Transverse colon (tissue), 4 donors: ENCODE results near the gene MUC6. TPM values are rescaled to one million over a fixed set of nuclear protein-coding genes. Genes with fewer than 3 reads are reported as not detected.

ENCODE experiments used
- DNase-seq: peaks from one replicate; pipeline ENCODE4 v3.0.0-alpha.2; 2019
- H3K27ac ChIP-seq, 4 donors: fragments of 200-600 bp; sonication (generic); 2 replicates each; pipeline ENCODE4 v1.5.1; 2016 to 2018; ENCODE audit warnings: inconsistent platforms in 4 of 4
- H3K27me3 ChIP-seq: fragments of 200-600 bp; sonication (generic); 2 replicates; pipeline ENCODE4 v1.5.1; 2017; ENCODE audit warnings: inconsistent platforms
- H3K36me3 ChIP-seq, 4 donors: fragments of 200-600 bp; sonication (generic); 2 replicates each; pipeline ENCODE4 v1.5.1; 2017 to 2019; ENCODE audit warnings: inconsistent platforms in 4 of 4
- H3K4me1 ChIP-seq, 4 donors: fragments of 200-600 bp; sonication (generic); 2 replicates each; pipeline ENCODE4 v1.5.1; 2017 to 2020; ENCODE audit warnings: inconsistent platforms in 4 of 4
- H3K4me3 ChIP-seq, 4 donors: fragments of 200-600 bp; sonication (generic); 1 replicate in 1 of 4; 2 replicates in 3 of 4; pipeline versions ENCODE4 v1.5.1 to v1.6.1; 2017 to 2019; ENCODE audit warnings: inconsistent platforms in 4 of 4
- H3K9me3 ChIP-seq, 2 donors: fragments of 200-600 bp; sonication (generic); 2 replicates each; pipeline ENCODE4 v1.5.1; 2017 to 2019; ENCODE audit warnings: inconsistent platforms in 2 of 2
- EP300 ChIP-seq: sonication (generic); formaldehyde crosslinking; IDR thresholded peaks from one replicate; pipeline ENCODE4 v1.6.1; 2017; ENCODE audit warnings: antibody characterized with exemption, low read depth
- POLR2A ChIP-seq: fragments of 450-650 bp; IDR thresholded peaks from one replicate; pipeline ENCODE4 v1.6.1; 2016; ENCODE audit warnings: antibody characterized with exemption, mild to moderate bottlenecking, moderate library complexity
- POLR2AphosphoS5 ChIP-seq, 3 donors: sonication (generic); formaldehyde crosslinking; IDR thresholded peaks; one replicate each; pipeline ENCODE4 v1.6.1; 2016; ENCODE audit warnings: antibody characterized with exemption in 3 of 3
- WGBS, 2 donors: methylation state at CpG; one replicate each; pipeline ENCODE4 v1.1.5; 2018; ENCODE audit warnings: low coverage in 1 of 2; 5-methylcytosine and 5-hydroxymethylcytosine counted together
- in situ Hi-C, 4 donors: fragments of 200-750 bp; cut with MboI; loops; one replicate each; pipeline versions ENCODE4 v1.15.0 to v1.15.1; 2017; ENCODE audit warnings: low sequenced_read_pairs in 3 of 4, low pct_ligation_motif_present in 1 of 4, low pct_unique_long_range_greater_than_20kb in 1 of 4
- intact Hi-C: fragments of 100-400 bp; cut with DNase I; formaldehyde crosslinking; loops from one replicate; pipeline ENCODE4 v1.15.1; 2023; ENCODE audit warnings: low total_unique reads
- total RNA-seq, 4 donors: library from RNA; depleted of rRNA; stranded (reverse); fragments of >200 nt; gene quantifications; one replicate each; pipeline ENCODE4 v1.1.0, GENCODE V29; 2016
- TF ChIP-seq, protein P1 (sequence below), 5 experiments: fragments of 200-600 bp in 3 of 5; fragments of 450-650 bp in 2 of 5; sonication (generic) in 3 of 5; IDR thresholded peaks; 1 replicate in 2 of 5; 2 replicates in 3 of 5; pipeline ENCODE4 v1.5.1; 2016 to 2017; ENCODE audit warnings: antibody characterized with exemption in 5 of 5, inconsistent platforms in 3 of 5, mild to moderate bottlenecking in 2 of 5, moderate library complexity in 1 of 5

Gene MUC6
- total RNA-seq, 4 donors from 2014 or later = not detected

DNA sequence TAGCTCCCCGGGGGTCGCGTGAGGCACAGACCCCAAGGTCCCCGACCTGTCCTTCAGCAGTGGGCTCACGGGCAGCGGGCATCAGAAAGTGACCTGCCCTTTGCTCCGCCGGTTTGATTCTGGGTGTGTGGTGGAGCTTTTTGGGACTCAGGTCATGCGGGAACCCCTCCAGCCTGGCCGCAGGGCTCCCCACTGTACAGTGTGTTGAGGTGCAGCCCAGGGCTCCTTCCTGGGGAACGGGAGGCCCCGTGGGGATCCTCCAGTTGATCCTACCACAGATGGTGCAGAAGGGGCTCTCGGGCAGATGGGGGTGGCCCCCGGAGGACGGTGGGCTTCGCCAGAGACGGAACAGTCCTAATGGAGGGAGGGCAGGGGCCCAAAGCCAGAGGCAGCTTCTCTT lies 24.2 kb downstream of the MUC6 start:
- WGBS, 2 donors = 97 to 100% methylated on average over 2 to 16 of the region's 17 CpGs
- H3K36me3 ChIP-seq = peaks cover 0 to 44% (median 18%) of the 10 kb centered on the region in 4 donors
- in situ Hi-C loops = no loop called here
- intact Hi-C loops = no loop called here
- H3K27ac ChIP-seq = no peak overlapping the region
- DNase-seq = no peak
- H3K27me3 ChIP-seq = no peaks in the 10 kb centered on the region
- TF ChIP-seq POLR2AphosphoS5 (IDR thresholded peaks at IDR 0.05) = no peak
- TF ChIP-seq, protein P1, sequence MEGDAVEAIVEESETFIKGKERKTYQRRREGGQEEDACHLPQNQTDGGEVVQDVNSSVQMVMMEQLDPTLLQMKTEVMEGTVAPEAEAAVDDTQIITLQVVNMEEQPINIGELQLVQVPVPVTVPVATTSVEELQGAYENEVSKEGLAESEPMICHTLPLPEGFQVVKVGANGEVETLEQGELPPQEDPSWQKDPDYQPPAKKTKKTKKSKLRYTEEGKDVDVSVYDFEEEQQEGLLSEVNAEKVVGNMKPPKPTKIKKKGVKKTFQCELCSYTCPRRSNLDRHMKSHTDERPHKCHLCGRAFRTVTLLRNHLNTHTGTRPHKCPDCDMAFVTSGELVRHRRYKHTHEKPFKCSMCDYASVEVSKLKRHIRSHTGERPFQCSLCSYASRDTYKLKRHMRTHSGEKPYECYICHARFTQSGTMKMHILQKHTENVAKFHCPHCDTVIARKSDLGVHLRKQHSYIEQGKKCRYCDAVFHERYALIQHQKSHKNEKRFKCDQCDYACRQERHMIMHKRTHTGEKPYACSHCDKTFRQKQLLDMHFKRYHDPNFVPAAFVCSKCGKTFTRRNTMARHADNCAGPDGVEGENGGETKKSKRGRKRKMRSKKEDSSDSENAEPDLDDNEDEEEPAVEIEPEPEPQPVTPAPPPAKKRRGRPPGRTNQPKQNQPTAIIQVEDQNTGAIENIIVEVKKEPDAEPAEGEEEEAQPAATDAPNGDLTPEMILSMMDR (IDR thresholded peaks at IDR 0.05) = no peak
- no peak for TF ChIP-seq EP300
- no peaks in the 10 kb centered on the region for H3K9me3 ChIP-seq
- H3K4me1 ChIP-seq = no peaks in the 10 kb centered on the region
- no peak overlapping the region for H3K4me3 ChIP-seq

DNA sequence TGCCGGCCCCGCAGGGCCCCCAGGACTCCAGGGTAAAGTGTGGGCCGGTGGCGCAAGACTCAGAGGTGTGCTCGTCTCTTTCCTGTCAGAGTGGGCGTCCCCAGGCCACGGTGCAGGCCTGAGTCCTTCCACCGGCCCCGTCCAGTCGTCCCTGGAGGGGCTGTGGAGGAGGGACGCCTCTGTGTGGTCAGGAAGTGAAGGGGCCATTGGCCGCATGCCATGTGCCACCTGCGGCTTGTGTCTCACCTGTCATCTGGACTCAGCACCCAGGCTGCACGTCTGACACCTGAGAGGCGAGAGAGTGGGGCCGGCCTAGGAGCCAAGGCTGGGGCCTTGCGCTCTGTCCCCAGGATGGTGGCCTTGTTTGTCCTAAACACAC lies 25.2 kb downstream of the MUC6 start:
- TF ChIP-seq POLR2AphosphoS5 (IDR thresholded peaks at IDR 0.05) (no peak), POLR2A (no peak), EP300 (no peak)
- TF ChIP-seq, protein P1 (IDR thresholded peaks at IDR 0.05) = no peak
- Histone ChIP-seq H3K9me3 (no peaks in the 10 kb centered on the region), H3K27ac (no peak overlapping the region), H3K36me3 (peaks cover 0 to 50% (median 18%) of the 10 kb centered on the region in 4 donors), H3K27me3 (no peaks in the 10 kb centered on the region), H3K4me3 (no peak overlapping the region), H3K4me1 (no peaks in the 10 kb centered on the region)
- intact Hi-C loops = no loop called here
- in situ Hi-C loops = no loop called here
- WGBS, 2 donors = 87% methylated on average over 17 of the region's 17 CpGs; no CpG with 5 or more reads in 1 of the 2 donors
- no peak for DNase-seq

DNA sequence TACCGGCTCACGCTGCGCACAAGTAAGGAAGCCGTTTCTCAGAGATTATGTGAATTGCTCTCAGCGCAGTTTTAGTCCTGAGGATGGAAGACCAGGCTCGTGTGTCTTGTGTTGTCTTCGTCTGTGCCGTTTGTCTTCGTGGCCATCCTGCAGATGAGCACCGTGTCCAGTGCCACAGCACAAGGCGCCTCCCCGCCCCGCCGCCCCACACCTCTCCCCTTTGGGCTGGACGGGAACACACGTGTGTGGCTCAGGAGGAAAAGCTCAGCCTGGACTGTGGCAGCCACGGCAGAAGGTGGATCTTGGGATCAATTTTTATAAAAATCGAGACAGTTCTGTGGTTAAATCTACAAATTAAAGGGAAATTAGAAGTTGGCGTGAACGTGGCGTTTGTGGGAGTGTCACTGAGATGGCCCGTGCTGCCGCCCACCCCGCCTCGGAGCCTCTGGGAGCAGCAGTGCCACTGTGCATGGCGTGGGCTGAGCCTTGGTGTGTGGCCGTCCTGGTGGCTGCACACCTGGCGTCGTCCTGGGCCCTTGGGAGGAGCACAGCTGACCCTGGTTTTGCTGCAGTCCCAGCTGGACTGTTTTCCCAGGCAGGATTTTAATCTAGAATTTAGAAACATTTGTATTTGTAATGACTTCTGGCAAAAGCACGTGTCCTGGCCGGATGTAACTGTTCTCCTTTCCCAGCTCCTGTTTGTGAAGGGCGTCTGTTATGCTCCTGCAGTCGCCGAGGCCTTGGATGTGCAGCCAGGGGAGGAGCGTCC lies 25.8 kb downstream of the MUC6 start:
- no peak for TF ChIP-seq POLR2A
- TF ChIP-seq, protein P1 (IDR thresholded peaks at IDR 0.05) = no peak
- no peak for TF ChIP-seq POLR2AphosphoS5 (IDR thresholded peaks at IDR 0.05)
- TF ChIP-seq EP300 = no peak
- no peak for DNase-seq
- H3K4me3 ChIP-seq = no peak overlapping the region
- no peaks in the 10 kb centered on the region for H3K9me3 ChIP-seq
- intact Hi-C loops (no loop called here), in situ Hi-C loops (no loop called here)
- 75 to 90% methylated on average over 4 to 35 of the region's 35 CpGs for WGBS, 2 donors
- no peak overlapping the region for H3K27ac ChIP-seq
- H3K27me3 ChIP-seq = no peaks in the 10 kb centered on the region
- peaks cover 0 to 50% (median 18%) of the 10 kb centered on the region in 4 donors for H3K36me3 ChIP-seq
- H3K4me1 ChIP-seq = no peaks in the 10 kb centered on the region

DNA sequence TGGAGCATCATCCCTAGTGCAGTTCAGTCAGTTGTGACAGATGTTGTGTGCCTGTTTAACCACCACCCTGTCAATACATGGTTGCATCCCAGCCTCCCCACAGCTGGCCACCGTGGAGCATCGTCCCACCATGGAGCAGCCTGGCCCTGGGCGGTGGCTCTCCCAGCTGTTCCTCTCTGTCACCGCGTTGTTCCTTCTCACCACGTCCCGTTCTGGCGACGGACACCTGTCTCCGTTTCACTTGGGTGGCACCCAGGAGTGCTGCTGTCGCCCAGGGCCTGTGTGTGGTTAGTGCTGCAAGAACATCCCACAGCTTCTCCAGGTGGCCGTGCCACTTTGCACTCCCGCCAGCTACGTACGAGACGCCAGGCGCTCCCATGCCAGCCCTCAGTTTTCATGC lies 26.5 kb downstream of the MUC6 start:
- intact Hi-C loops = no loop called here
- Histone ChIP-seq H3K4me3 (no peak overlapping the region), H3K27ac (no peak overlapping the region), H3K27me3 (no peaks in the 10 kb centered on the region), H3K9me3 (no peaks in the 10 kb centered on the region), H3K4me1 (no peaks in the 10 kb centered on the region), H3K36me3 (peaks cover 0 to 50% (median 18%) of the 10 kb centered on the region in 4 donors)
- 92% methylated on average over 17 of the region's 17 CpGs; no CpG with 5 or more reads in 1 of the 2 donors for WGBS, 2 donors
- DNase-seq = no peak
- in situ Hi-C loops = no loop called here
- TF ChIP-seq POLR2AphosphoS5 (IDR thresholded peaks at IDR 0.05) = no peak
